Neutrophil (primary cell): ENCODE measurements around the gene KRTAP4-8.
"Not testable (repeated sequence)": the region's sequence is repeated elsewhere in the genome, so short reads cannot be mapped to it uniquely, and the experiment has no call there.

Experiments
- H3K27ac ChIP-seq: fragments of 200-600 bp; sonication (generic); 2 replicates; pipeline ENCODE4 v1.5.1; 2016; ENCODE audit warnings: mild to moderate bottlenecking, moderate library complexity
- H3K27me3 ChIP-seq: fragments of 200-600 bp; sonication (generic); 2 replicates; pipeline ENCODE4 v1.6.0; 2016; ENCODE audit warnings: mild to moderate bottlenecking
- H3K36me3 ChIP-seq: fragments of 200-600 bp; sonication (generic); 2 replicates; pipeline ENCODE4 v1.5.1; 2017
- H3K4me1 ChIP-seq, 2 experiments: fragments of 200-600 bp in 1 of 2; sonication (generic) in 1 of 2; 1 replicate in 1 of 2; 2 replicates in 1 of 2; pipeline versions ENCODE4 v1.5.1 to v1.6.1; 2013 to 2016; ENCODE audit warnings: low read depth in 1 of 2, low read length in 1 of 2, mild to moderate bottlenecking in 1 of 2, moderate library complexity in 1 of 2; ENCODE audit not compliant: control insufficient read depth in 1 of 2, insufficient read depth in 1 of 2
- H3K4me3 ChIP-seq, 2 experiments: fragments of 200-600 bp in 1 of 2; sonication (generic) in 1 of 2; 1 replicate in 1 of 2; 2 replicates in 1 of 2; pipeline ENCODE4 v1.5.1; 2013 to 2016; ENCODE audit warnings: low read depth in 1 of 2, low read length in 1 of 2, mild to moderate bottlenecking in 1 of 2, moderate library complexity in 1 of 2
- H3K9me3 ChIP-seq: fragments of 200-600 bp; sonication (generic); 2 replicates; pipeline ENCODE4 v1.5.1; 2016
- TF ChIP-seq, protein P1 (sequence below): fragments of 200-600 bp; sonication (generic); IDR thresholded peaks from 2 replicates; pipeline ENCODE4 v1.5.1; 2016; ENCODE audit warnings: antibody characterized with exemption

KRTAP4-8 gene

GRCh38 chr17:41057547-41057946, 40.4 kb downstream of the KRTAP4-8 start:
- Histone ChIP-seq H3K4me1 (no peaks in the 10 kb centered on the region), H3K9me3 (no peaks in the 10 kb centered on the region), H3K4me3 (no peak overlapping the region), H3K27me3 (peaks cover 71% of the 10 kb centered on the region), H3K36me3 (no peaks in the 10 kb centered on the region), H3K27ac (no peak overlapping the region)
- TF ChIP-seq, protein P1, sequence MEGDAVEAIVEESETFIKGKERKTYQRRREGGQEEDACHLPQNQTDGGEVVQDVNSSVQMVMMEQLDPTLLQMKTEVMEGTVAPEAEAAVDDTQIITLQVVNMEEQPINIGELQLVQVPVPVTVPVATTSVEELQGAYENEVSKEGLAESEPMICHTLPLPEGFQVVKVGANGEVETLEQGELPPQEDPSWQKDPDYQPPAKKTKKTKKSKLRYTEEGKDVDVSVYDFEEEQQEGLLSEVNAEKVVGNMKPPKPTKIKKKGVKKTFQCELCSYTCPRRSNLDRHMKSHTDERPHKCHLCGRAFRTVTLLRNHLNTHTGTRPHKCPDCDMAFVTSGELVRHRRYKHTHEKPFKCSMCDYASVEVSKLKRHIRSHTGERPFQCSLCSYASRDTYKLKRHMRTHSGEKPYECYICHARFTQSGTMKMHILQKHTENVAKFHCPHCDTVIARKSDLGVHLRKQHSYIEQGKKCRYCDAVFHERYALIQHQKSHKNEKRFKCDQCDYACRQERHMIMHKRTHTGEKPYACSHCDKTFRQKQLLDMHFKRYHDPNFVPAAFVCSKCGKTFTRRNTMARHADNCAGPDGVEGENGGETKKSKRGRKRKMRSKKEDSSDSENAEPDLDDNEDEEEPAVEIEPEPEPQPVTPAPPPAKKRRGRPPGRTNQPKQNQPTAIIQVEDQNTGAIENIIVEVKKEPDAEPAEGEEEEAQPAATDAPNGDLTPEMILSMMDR, result no peak

GRCh38 chr17:41055130-41055529, 42.8 kb downstream of the KRTAP4-8 start, which contains the start of gene KRTAP2-2:
Gene KRTAP2-2, minus strand, starts transcription at chr17:41055230. Its CDS starts 19 bp downstream, at chr17:41055211.
- H3K36me3 ChIP-seq, H3K4me1 ChIP-seq, H3K4me3 ChIP-seq, H3K9me3 ChIP-seq, H3K27ac ChIP-seq: not testable (repeated sequence)
- peaks cover 50% of the 10 kb centered on the region for H3K27me3 ChIP-seq

DNA sequence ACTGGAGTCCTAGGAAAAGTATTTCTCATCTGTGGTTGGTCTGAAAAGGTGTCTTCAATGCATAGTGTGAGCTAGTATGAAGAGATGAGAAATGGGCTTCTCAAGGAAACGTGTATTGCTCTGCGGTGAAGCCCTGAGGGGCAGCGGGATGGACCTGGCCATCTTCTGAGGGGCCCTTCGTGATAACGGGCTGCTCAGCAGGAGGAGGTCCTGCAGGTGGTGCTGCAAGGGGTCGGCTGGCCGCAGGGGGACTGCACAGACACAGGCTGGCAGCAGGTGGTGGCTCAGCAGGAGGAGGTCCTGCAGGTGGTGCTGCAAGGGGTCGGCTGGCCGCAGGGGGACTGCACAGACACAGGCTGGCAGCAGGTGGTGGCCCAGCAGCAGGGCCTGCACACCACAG, 43.4 kb downstream of the KRTAP4-8 start:
- H3K27me3 ChIP-seq, result peaks cover 51% of the 10 kb centered on the region
- H3K9me3 ChIP-seq, H3K36me3 ChIP-seq, H3K4me3 ChIP-seq, H3K4me1 ChIP-seq, H3K27ac ChIP-seq: not testable (repeated sequence)

DNA sequence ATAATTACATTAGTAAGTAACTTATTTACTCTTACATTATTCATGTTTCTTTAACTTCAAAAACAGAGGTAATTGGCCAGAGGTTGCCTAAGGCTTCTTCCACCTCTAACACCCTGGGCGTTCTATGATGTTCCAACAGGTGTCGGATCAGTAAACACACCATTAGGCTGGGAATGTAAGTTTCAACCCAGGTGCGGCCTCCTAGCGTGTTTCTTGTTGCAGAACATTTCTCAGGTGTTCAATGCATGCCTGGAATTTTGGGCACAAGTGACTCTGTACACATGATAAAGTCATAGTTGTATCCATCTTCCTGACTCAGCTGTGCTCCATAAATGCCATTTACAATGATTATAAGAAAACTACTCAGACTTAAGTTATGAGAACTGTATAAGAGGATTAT, 43.9 kb downstream of the KRTAP4-8 start:
- TF ChIP-seq, protein P1, result no peak
- no peaks in the 10 kb centered on the region for H3K4me1 ChIP-seq
- no peak overlapping the region for H3K4me3 ChIP-seq
- no peaks in the 10 kb centered on the region for H3K36me3 ChIP-seq
- no peaks in the 10 kb centered on the region for H3K9me3 ChIP-seq
- no peak overlapping the region for H3K27ac ChIP-seq
- peaks cover 49% of the 10 kb centered on the region for H3K27me3 ChIP-seq

GRCh38 chr17:41052566-41052965, 45.4 kb downstream of the KRTAP4-8 start:
- Histone ChIP-seq H3K4me1 (no peaks in the 10 kb centered on the region), H3K27ac (no peak overlapping the region), H3K9me3 (no peaks in the 10 kb centered on the region), H3K36me3 (no peaks in the 10 kb centered on the region), H3K4me3 (no peak overlapping the region), H3K27me3 (peaks cover 49% of the 10 kb centered on the region)
- TF ChIP-seq, protein P1, result no peak

DNA sequence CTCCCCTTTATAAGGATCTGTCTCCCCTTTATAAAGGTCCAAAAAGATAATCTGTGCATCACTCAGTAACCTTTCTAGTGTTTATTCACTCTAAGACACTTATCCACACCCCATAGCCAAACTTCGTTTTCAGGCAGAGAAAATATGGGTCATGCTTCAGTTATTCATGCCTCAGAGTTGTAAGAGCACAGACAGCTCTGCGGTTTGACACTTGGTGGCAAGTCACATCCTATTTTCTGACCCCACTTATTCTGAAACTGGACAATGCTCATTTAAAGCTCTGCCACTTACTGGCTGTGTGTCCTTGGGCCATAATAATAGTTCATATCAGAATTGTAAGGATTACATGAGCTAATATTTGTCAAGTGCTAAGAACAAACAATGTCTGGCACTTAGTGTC, 48.8 kb downstream of the KRTAP4-8 start:
- Histone ChIP-seq H3K4me3 (no peak overlapping the region), H3K4me1 (no peaks in the 10 kb centered on the region), H3K27me3 (peaks cover 46% of the 10 kb centered on the region), H3K36me3 (no peaks in the 10 kb centered on the region), H3K27ac (no peak overlapping the region), H3K9me3 (no peaks in the 10 kb centered on the region)
- TF ChIP-seq, protein P1, result no peak

DNA sequence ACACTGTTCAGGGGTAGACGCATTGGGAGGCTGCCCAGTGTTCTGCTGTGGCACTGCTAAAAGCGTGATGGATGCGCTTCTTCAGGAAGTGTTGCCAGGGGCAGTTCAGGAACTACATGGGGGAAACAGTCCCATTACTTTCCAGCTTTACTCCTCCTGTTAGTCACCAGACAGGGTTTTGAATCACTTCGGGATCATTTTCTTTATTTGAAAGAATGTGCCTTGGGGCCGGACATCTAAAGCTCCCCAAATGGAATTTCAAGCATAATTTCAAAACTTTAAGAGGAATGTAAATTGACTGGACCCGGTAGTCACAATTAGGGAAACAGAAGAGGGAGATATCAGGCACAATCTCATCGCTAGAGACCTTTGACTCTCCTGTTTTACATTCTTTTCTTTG, 49.5 kb downstream of the KRTAP4-8 start:
- Histone ChIP-seq H3K27me3 (peaks cover 46% of the 10 kb centered on the region), H3K27ac (no peak overlapping the region), H3K4me3 (no peak overlapping the region), H3K9me3 (no peaks in the 10 kb centered on the region), H3K36me3 (no peaks in the 10 kb centered on the region), H3K4me1 (no peaks in the 10 kb centered on the region)
- TF ChIP-seq, protein P1, result no peak
